Left renal pelvis (tissue), 4 donors: Measurements from ENCODE around the gene POU2AF1. TPM values are rescaled to one million over a fixed set of nuclear protein-coding genes. Genes with fewer than 3 reads are reported as not detected.

Source experiments
- DNase-seq, 4 donors: peaks; one replicate each; pipeline ENCODE4 v3.0.0-alpha.2; 2013; ENCODE audit warnings: low read depth in 4 of 4, low spot score in 3 of 4
- polyA plus RNA-seq, 4 donors: library from polyadenylated mRNA; unstranded; fragments of 120-200 nt; gene quantifications; one replicate each; pipeline ENCODE4 v1.2.1, GENCODE V29; 2013; ENCODE audit not compliant: insufficient read length in 4 of 4

Gene POU2AF1
- polyA plus RNA-seq, 4 donors: 0.26 to 1.3 (median 0.51) TPM

GRCh38 chr11:111363985-111364384 is 15.1 kb downstream of the POU2AF1 start:
- DNase-seq: no peak

- no peak for DNase-seq
Measured at GRCh38 chr11:111362887-111363411, 16.1 kb downstream of the POU2AF1 start.

GRCh38 chr11:111361874-111362273 is 17.2 kb downstream of the POU2AF1 start:
- no peak for DNase-seq

GRCh38 chr11:111361052-111361801 is 17.8 kb downstream of the POU2AF1 start:
- DNase-seq: no peak

- no peak for DNase-seq
Measured at GRCh38 chr11:111360150-111361043, 18.7 kb downstream of the POU2AF1 start.

- no peak for DNase-seq
Measured at GRCh38 chr11:111359223-111360149, 19.6 kb downstream of the POU2AF1 start.

GRCh38 chr11:111358038-111359001 is 20.8 kb downstream of the POU2AF1 start:
- DNase-seq: no peak

- DNase-seq: no peak
Measured at GRCh38 chr11:111357150-111358037, 21.7 kb downstream of the POU2AF1 start.

- no peak for DNase-seq
Measured at GRCh38 chr11:111356660-111357048, 22.4 kb downstream of the POU2AF1 start.

GRCh38 chr11:111355956-111356659 is 23.0 kb downstream of the POU2AF1 start:
- DNase-seq: no peak

- no peak for DNase-seq
Measured at GRCh38 chr11:111355101-111355500, 24.0 kb downstream of the POU2AF1 start.

- no peak for DNase-seq
Measured at GRCh38 chr11:111354601-111354891, 24.5 kb downstream of the POU2AF1 start.

GRCh38 chr11:111353776-111354600 is 25.1 kb downstream of the POU2AF1 start:
- DNase-seq: no peak

- DNase-seq: no peak
Measured at GRCh38 chr11:111352935-111353710, 26.0 kb downstream of the POU2AF1 start.

- DNase-seq: no peak
Measured at GRCh38 chr11:111352231-111352746, 26.8 kb downstream of the POU2AF1 start.
